Hepatocyte (in vitro differentiated cells): Measurements from ENCODE around the gene SIGLEC1. TPM values are rescaled to one million over a fixed set of nuclear protein-coding genes. Genes with fewer than 3 reads are reported as not detected.

ENCODE experiments used
- DNase-seq: peaks from one replicate; pipeline ENCODE4 v3.0.0-alpha.2; 2016; ENCODE audit warnings: low spot score
- H2AFZ ChIP-seq: fragments of 200-600 bp; sonication (generic); 2 replicates; pipeline ENCODE4 v1.6.0; 2016; ENCODE audit warnings: antibody characterized with exemption, mild to moderate bottlenecking
- H3K27ac ChIP-seq: fragments of 200-600 bp; sonication (generic); 2 replicates; pipeline ENCODE4 v1.5.1; 2016; ENCODE audit warnings: mild to moderate bottlenecking
- H3K27me3 ChIP-seq: fragments of 200-600 bp; sonication (generic); 2 replicates; pipeline ENCODE4 v1.6.1; 2016
- H3K36me3 ChIP-seq: fragments of 200-600 bp; sonication (generic); replicated peaks from 2 replicates; pipeline ENCODE4 v1.5.1; 2016; ENCODE audit warnings: low read depth; ENCODE audit not compliant: insufficient read depth
- H3K4me1 ChIP-seq: fragments of 200-600 bp; sonication (generic); 2 replicates; pipeline ENCODE4 v1.5.1; 2016; ENCODE audit warnings: mild to moderate bottlenecking, moderate library complexity; ENCODE audit not compliant: insufficient read depth
- H3K4me2 ChIP-seq: fragments of 200-600 bp; sonication (generic); 2 replicates; pipeline ENCODE4 v1.6.0; 2016
- H3K4me3 ChIP-seq: fragments of 200-600 bp; sonication (generic); 2 replicates; pipeline ENCODE4 v1.5.1; 2016; ENCODE audit warnings: mild to moderate bottlenecking
- H3K79me2 ChIP-seq: fragments of 200-600 bp; sonication (generic); 2 replicates; pipeline ENCODE4 v1.6.0; 2017; ENCODE audit warnings: mild to moderate bottlenecking
- H3K9me2 ChIP-seq: fragments of 200-600 bp; sonication (generic); replicated peaks from 2 replicates; pipeline ENCODE4 v1.6.0; 2017; ENCODE audit warnings: mild to moderate bottlenecking; ENCODE audit not compliant: insufficient read depth
- H3K9me3 ChIP-seq: fragments of 200-600 bp; sonication (generic); 2 replicates; pipeline ENCODE4 v1.5.1; 2016; ENCODE audit warnings: low read depth, mild to moderate bottlenecking
- H4K20me1 ChIP-seq: fragments of 200-600 bp; sonication (generic); 2 replicates; pipeline ENCODE4 v1.6.0; 2016; ENCODE audit warnings: mild to moderate bottlenecking; ENCODE audit not compliant: insufficient read depth, poor library complexity, severe bottlenecking
- EZH2 ChIP-seq: fragments of 200-600 bp; sonication (generic); IDR thresholded peaks from 2 replicates; pipeline ENCODE4 v1.6.1; 2016; ENCODE audit warnings: antibody characterized with exemption, mild to moderate bottlenecking, borderline replicate concordance
- EZH2phosphoT487 ChIP-seq: fragments of 200-600 bp; sonication (generic); IDR thresholded peaks from one replicate; pipeline ENCODE4 v1.6.1; 2018; ENCODE audit warnings: antibody characterized with exemption, mild to moderate bottlenecking, low read depth, moderate library complexity; ENCODE audit not compliant: unreplicated experiment, severe bottlenecking
- WGBS: methylation state at CpG from one replicate; pipeline ENCODE4 v1.1.6; 2016; ENCODE audit warnings: low lambda C conversion rate; ENCODE audit errors: missing lambda C conversion rate; 5-methylcytosine and 5-hydroxymethylcytosine counted together
- polyA plus RNA-seq: library from polyadenylated mRNA; unstranded; fragments of >200 nt; fragmentation: Nextera tagmentation; extraction: Ambion mirVana; gene quantifications from 2 replicates; pipeline ENCODE4 v1.2.1, GENCODE V29; 2016
- total RNA-seq: library from RNA; depleted of rRNA; stranded (reverse); fragments of >200 nt; gene quantifications from 2 replicates; pipeline ENCODE4 v1.2.3, GENCODE V29; 2014
- TF ChIP-seq, protein P1 (sequence below): fragments of 200-600 bp; sonication (generic); IDR thresholded peaks from 2 replicates; pipeline ENCODE4 v1.5.1; 2016; ENCODE audit warnings: antibody characterized with exemption, mild to moderate bottlenecking; ENCODE audit not compliant: poor library complexity

SIGLEC1 gene
- total and polyA plus RNA-seq, 2 experiments from 2014 or later = 0.11 to 0.23 TPM

DNA sequence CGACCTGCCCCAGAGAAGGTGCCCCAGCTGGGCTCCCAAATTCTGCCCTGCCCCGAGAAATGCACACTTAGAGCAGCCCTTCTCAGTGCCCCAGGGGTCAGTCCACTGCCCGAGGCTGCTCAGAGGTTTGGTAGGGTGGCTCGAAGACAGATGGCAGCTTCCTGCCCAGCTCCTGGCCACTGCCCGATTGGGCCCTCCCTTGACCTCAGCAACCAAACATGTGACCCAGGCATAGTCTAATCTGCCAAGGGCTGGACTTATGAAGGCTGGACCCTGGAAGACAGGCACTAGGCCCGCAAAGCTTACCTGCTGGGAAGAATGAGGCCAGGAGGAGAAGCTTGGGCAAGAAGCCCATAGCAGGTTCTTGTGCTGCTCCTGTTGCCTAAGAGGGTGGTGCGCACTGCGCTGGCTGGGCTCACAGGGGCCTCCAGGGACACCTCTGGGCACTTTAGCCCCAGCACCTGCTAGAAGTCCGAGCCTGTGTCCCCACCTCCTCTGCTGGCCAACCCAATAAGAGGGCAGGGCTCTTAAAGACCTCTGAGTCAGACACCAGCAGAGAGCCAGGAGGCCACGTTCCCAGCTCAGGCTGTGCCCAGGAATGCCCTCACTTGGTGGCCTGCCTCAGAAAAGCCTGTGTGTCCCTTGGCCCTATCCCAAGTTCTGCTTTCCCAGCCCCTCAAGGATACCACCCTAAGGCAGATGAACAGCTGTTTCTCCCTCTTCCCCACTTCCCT is 5.5 kb downstream of the SIGLEC1 start:
- H3K27ac ChIP-seq = no peak overlapping the region
- H3K9me3 ChIP-seq = no peaks in the 10 kb centered on the region
- H3K27me3 ChIP-seq = no peaks in the 10 kb centered on the region
- H3K79me2 ChIP-seq = no peaks in the 10 kb centered on the region
- H3K36me3 ChIP-seq = no peaks in the 10 kb centered on the region
- no peak for DNase-seq
- H3K4me3 ChIP-seq = no peak overlapping the region
- H3K4me1 ChIP-seq = no peaks in the 10 kb centered on the region
- no peaks in the 10 kb centered on the region for H3K9me2 ChIP-seq
- no peaks in the 10 kb centered on the region for H4K20me1 ChIP-seq
- WGBS = 88% methylated on average over 10 of the region's 10 CpGs
- TF ChIP-seq EZH2 = no peak
- TF ChIP-seq, protein P1, sequence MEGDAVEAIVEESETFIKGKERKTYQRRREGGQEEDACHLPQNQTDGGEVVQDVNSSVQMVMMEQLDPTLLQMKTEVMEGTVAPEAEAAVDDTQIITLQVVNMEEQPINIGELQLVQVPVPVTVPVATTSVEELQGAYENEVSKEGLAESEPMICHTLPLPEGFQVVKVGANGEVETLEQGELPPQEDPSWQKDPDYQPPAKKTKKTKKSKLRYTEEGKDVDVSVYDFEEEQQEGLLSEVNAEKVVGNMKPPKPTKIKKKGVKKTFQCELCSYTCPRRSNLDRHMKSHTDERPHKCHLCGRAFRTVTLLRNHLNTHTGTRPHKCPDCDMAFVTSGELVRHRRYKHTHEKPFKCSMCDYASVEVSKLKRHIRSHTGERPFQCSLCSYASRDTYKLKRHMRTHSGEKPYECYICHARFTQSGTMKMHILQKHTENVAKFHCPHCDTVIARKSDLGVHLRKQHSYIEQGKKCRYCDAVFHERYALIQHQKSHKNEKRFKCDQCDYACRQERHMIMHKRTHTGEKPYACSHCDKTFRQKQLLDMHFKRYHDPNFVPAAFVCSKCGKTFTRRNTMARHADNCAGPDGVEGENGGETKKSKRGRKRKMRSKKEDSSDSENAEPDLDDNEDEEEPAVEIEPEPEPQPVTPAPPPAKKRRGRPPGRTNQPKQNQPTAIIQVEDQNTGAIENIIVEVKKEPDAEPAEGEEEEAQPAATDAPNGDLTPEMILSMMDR = no peak
- no peak for TF ChIP-seq EZH2phosphoT487
- no peak overlapping the region for H3K4me2 ChIP-seq
- no peak overlapping the region for H2AFZ ChIP-seq

DNA sequence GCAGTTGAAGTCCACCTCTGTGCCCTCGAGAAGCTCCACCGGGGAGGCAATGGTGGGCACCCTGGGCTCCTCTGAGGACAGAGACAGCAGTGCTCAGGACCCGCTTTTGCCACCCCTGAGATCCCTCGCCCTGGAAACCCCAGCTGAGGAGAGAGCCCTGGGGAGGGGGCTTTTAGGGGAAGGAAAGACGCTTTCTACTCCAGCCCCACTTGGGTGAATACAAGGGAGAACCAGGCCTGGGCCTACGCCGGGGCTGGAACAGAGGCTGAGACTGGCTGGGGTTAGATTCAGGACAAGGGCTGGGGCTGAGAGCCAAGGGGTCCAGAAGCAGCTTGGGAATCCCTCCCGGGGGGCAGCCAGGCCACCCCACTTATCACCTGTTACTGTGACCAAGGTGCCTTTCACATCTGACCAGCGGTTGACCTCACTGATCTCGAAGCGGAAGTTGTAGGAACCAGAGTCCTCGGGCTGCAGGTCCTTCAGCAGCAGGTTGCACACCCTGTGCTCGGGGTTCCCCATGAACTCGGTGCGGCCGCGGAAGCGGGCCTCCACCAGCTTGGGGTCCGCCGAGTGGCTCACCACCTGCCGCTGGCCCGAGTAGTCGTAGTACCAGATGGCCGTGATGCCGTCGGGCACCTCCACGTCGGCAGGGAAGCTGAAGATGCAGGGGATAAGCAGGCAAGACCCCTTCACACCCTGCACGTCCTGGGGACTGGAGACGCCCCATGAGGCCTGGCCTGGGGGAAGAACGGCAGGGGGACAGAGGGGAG is 6.2 kb downstream of the SIGLEC1 start:
- no peaks in the 10 kb centered on the region for H3K36me3 ChIP-seq
- no peak overlapping the region for H2AFZ ChIP-seq
- no peak overlapping the region for H3K27ac ChIP-seq
- H3K27me3 ChIP-seq = no peaks in the 10 kb centered on the region
- H4K20me1 ChIP-seq = no peaks in the 10 kb centered on the region
- no peak overlapping the region for H3K4me3 ChIP-seq
- no peak for DNase-seq
- no peak overlapping the region for H3K4me2 ChIP-seq
- H3K9me2 ChIP-seq = no peaks in the 10 kb centered on the region
- TF ChIP-seq EZH2phosphoT487 = no peak
- TF ChIP-seq, protein P1 = no peak
- TF ChIP-seq EZH2 = no peak
- no peaks in the 10 kb centered on the region for H3K4me1 ChIP-seq
- no peaks in the 10 kb centered on the region for H3K9me3 ChIP-seq
- 93% methylated on average over 28 of the region's 31 CpGs for WGBS
- no peaks in the 10 kb centered on the region for H3K79me2 ChIP-seq

DNA sequence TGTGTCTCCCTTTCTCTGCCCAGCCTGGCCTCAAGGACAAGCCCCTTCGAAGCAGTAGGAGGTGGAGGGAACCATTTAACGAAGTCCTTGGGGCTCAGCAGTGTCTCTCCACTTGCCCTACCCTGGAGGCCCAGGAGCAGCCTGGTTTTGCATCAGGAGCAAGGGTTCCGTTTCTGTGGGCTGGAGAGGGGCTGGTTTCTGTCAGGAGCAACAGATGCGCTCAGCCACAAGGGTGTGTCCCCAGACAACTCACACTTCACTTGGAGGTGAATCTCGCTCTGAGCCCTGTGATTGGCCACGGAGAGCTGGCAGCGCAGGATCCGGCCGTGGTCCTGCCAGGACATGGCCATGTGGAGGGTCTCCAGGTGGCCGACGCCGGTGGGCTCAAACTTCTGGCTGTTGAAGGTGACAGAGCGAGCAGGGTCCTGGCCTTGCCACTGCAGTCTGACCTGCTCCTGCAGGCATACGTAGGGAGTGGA is 6.9 kb downstream of the SIGLEC1 start:
- 81% methylated on average over 14 of the region's 14 CpGs for WGBS
- Histone ChIP-seq H3K79me2 (no peaks in the 10 kb centered on the region), H3K4me2 (no peak overlapping the region), H3K27me3 (no peaks in the 10 kb centered on the region), H3K36me3 (no peaks in the 10 kb centered on the region), H3K9me2 (no peaks in the 10 kb centered on the region), H3K27ac (no peak overlapping the region), H4K20me1 (no peaks in the 10 kb centered on the region), H3K9me3 (no peaks in the 10 kb centered on the region), H2AFZ (no peak overlapping the region), H3K4me1 (no peaks in the 10 kb centered on the region), H3K4me3 (no peak overlapping the region)
- DNase-seq = no peak
- TF ChIP-seq, protein P1 = no peak
- no peak for TF ChIP-seq EZH2phosphoT487
- no peak for TF ChIP-seq EZH2
